Small intestine (tissue), 7 donors: Measurements from ENCODE around the gene PLVAP. TPM values are rescaled to one million over a fixed set of nuclear protein-coding genes. Genes with fewer than 3 reads are reported as not detected.
A peak's percentile ranks its signal among the peaks of the same experiment; 100 is the strongest.

Experiments
- DNase-seq, 2 donors: peaks; one replicate each; pipeline versions ENCODE4 v3.0.0 to v3.0.0-alpha.2; 2013
- FAIRE-seq: peaks from 2 replicates; lab custom pipeline; 2012; peaks lifted over from hg19 to GRCh38; lab: Jason Lieb, UNC
- H3K27ac ChIP-seq, 3 donors: one replicate each; pipeline ENCODE4 v1.5.1; 2013; ENCODE audit warnings: low read length in 2 of 3, mild to moderate bottlenecking in 2 of 3, control low read depth in 1 of 3, inconsistent platforms in 1 of 3, low read depth in 1 of 3, moderate library complexity in 1 of 3
- H3K27me3 ChIP-seq, 3 donors: one replicate each; pipeline ENCODE4 v1.6.1; 2013; ENCODE audit warnings: low read length in 3 of 3, inconsistent platforms in 1 of 3; ENCODE audit not compliant: control insufficient read depth in 3 of 3, insufficient read depth in 3 of 3
- H3K36me3 ChIP-seq, 3 donors: one replicate each; pipeline ENCODE4 v1.6.1; 2013; ENCODE audit warnings: low read length in 3 of 3, inconsistent platforms in 1 of 3, low read depth in 1 of 3, mild to moderate bottlenecking in 1 of 3, moderate library complexity in 1 of 3; ENCODE audit not compliant: control insufficient read depth in 3 of 3, insufficient read depth in 2 of 3
- H3K4me1 ChIP-seq, 3 donors: one replicate each; pipeline ENCODE4 v1.6.1; 2013; ENCODE audit warnings: low read length in 2 of 3, inconsistent platforms in 1 of 3, low read depth in 1 of 3, mild to moderate bottlenecking in 1 of 3, moderate library complexity in 1 of 3; ENCODE audit not compliant: control insufficient read depth in 3 of 3, insufficient read depth in 2 of 3
- H3K4me3 ChIP-seq, 3 donors: one replicate each; pipeline ENCODE4 v1.5.1; 2013; ENCODE audit warnings: low read length in 3 of 3, control low read depth in 1 of 3, inconsistent platforms in 1 of 3, low read depth in 1 of 3, mild to moderate bottlenecking in 1 of 3, moderate library complexity in 1 of 3
- H3K9me3 ChIP-seq, 2 donors: one replicate each; pipeline ENCODE4 v1.6.1; 2013; ENCODE audit warnings: low read depth in 1 of 2, low read length in 1 of 2; ENCODE audit not compliant: control insufficient read depth in 2 of 2, insufficient read depth in 1 of 2
- WGBS, 3 donors: extraction: QIAGEN DNeasy Blood & Tissue Kit; methylation state at CpG; one replicate each; pipeline ENCODE4 v1.1.7; 2013; 5-methylcytosine and 5-hydroxymethylcytosine counted together
- polyA plus RNA-seq, 4 donors: library from polyadenylated mRNA; stranded (reverse) in 3 of 4; unstranded in 1 of 4; fragments of 200-250 nt in 3 of 4; fragments of 120-200 nt in 1 of 4; gene quantifications; one replicate each; pipeline versions ENCODE4 v1.2.1 to v1.2.3, GENCODE V29; 2013
- donor health status: healthy with polysubstance abuse.
- donor health status: control.
- donor health status: control.
- donor health status: Bipolar disorder and iron deficiency.
- donor health status: healthy.

PLVAP gene
- polyA plus RNA-seq, 4 donors: 2.2 to 115 (median 19.4) TPM

DNA sequence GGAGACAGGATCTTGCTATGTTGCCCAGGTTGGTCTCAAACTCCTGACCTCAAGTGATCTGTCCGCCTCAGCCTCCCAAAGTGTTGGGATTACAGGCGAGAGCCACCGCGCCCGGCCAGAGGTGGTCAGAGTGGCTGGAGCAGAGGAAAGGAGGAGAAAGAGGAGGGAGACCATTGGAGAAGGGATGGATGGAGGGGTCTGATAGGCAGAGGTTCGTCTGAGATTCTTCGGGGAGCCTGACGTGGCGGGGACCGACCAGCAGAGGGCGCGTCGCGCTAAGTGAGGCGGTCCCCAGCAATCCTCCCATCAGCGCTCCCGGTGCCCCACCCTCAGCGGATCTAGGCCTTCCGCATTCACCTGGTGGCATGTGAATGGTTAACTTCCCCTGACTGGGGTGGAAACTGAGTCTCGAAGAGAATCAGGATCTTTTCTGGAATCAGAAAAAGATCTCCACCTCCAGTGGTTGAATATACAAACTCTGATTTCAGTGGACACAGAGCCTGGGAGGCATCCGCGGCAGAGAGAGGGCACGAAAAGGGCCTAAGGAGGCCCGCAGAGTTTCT is 31.0 kb downstream of the PLVAP start:
- Histone ChIP-seq H3K27me3 (peaks cover 0 to 12% (median 0%) of the 10 kb centered on the region in 3 donors), H3K9me3 (no peaks in the 10 kb centered on the region), H3K4me1 (peaks cover 0 to 2% (median 0%) of the 10 kb centered on the region in 3 donors), H3K36me3 (peaks cover 0 to 6% (median 0%) of the 10 kb centered on the region in 3 donors), H3K4me3 (no peak overlapping the region), H3K27ac (peak overlapping the region in 1 of 3 donors; percentile 27)
- 14 to 16% (median 15%) methylated on average over 24 of the region's 24 CpGs for WGBS, 3 donors
- peak; percentile 60 to 79 for DNase-seq
- no peak for FAIRE-seq

DNA sequence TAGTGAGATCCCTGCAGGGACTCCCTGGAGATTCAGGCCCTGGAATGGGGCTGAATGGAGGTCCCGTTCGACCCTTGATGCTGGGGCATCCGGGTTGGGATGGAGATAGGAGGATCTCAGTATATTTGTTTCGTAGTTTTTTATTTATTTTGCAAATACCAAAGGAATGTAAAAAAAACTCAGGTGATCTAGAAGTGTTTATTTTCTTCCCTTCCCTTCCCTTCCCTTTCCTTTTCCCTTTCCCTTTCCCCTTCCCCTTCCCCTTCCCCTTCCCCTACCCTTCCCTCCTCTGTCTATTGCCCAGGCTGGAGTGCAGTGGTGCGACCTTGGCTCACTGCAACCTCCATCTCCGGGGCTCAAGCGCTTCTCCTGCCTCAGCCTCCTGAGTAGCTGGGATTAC is 35.3 kb downstream of the PLVAP start:
- no peak for DNase-seq
- 82 to 89% (median 88%) methylated on average over 7 of the region's 7 CpGs for WGBS, 3 donors

DNA sequence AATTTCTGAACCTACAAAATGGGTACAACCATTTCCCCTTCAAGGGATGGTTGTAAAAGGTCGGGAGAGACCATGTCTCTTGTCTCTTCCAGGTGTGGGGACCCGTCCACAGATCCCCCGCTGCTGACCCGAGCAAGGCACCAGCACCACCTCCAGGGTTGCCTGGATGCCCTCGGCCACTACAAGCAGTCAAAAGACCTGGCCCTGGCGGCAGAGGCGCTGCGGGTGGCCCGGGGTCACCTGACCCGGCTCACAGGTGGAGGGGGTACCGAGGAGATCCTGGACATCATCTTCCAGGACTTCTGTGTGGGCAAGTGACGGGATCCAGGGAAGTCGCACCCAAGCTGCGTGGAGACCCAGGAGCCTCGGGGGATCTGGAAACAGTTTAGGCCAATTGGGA is 35.8 kb downstream of the PLVAP start:
- DNase-seq (no peak), FAIRE-seq (no peak)
- peaks cover 3 to 9% (median 7%) of the 10 kb centered on the region in 3 donors for H3K4me1 ChIP-seq
- H3K9me3 ChIP-seq: no peaks in the 10 kb centered on the region
- no peak overlapping the region for H3K4me3 ChIP-seq
- H3K36me3 ChIP-seq: peaks cover 0 to 22% (median 0%) of the 10 kb centered on the region in 3 donors
- H3K27ac ChIP-seq: no peak overlapping the region
- WGBS, 3 donors: 93 to 97% (median 94%) methylated on average over 15 of the region's 15 CpGs
- H3K27me3 ChIP-seq: no peaks in the 10 kb centered on the region

More for the DNA sequence above, 35.3 kb downstream of the PLVAP start:
- no peaks in the 10 kb centered on the region for H3K27me3 ChIP-seq
- H3K27ac ChIP-seq: no peak overlapping the region
- peaks cover 0 to 22% (median 0%) of the 10 kb centered on the region in 3 donors for H3K36me3 ChIP-seq
- peaks cover 3 to 9% (median 7%) of the 10 kb centered on the region in 3 donors for H3K4me1 ChIP-seq
- no peak for FAIRE-seq
- H3K4me3 ChIP-seq: no peak overlapping the region
- no peaks in the 10 kb centered on the region for H3K9me3 ChIP-seq

DNA sequence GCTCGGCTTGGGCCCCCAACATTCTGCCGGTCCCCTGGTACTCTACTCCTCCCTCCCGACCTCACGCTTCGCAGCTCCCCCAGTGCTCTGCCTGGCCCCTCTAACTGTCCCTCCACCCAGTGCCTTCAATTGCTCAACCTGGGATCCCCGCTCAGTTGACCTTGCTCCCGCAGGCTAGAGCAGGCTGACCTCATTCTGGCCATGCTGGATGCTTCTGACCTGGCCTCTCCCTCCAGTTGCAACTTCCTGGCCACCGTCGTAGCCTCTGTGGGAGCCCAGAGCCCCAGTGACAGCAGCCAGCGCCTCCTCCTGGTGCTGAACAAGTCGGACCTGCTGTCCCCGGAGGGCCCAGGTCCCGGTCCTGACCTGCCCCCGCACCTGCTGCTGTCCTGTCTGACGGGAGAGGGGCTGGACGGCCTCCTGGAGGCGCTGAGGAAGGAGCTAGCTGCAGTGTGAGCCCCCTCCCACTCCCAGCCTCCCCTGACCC is 36.2 kb downstream of the PLVAP start:
- 59 to 68% (median 67%) methylated on average over 16 to 17 of the region's 17 CpGs for WGBS, 3 donors
- DNase-seq: no peak
- no peak for FAIRE-seq
- Histone ChIP-seq H3K4me1 (peaks cover 3 to 12% (median 7%) of the 10 kb centered on the region in 3 donors), H3K27me3 (no peaks in the 10 kb centered on the region), H3K36me3 (peaks cover 0 to 22% (median 0%) of the 10 kb centered on the region in 3 donors), H3K4me3 (no peak overlapping the region), H3K9me3 (no peaks in the 10 kb centered on the region), H3K27ac (no peak overlapping the region)

DNA sequence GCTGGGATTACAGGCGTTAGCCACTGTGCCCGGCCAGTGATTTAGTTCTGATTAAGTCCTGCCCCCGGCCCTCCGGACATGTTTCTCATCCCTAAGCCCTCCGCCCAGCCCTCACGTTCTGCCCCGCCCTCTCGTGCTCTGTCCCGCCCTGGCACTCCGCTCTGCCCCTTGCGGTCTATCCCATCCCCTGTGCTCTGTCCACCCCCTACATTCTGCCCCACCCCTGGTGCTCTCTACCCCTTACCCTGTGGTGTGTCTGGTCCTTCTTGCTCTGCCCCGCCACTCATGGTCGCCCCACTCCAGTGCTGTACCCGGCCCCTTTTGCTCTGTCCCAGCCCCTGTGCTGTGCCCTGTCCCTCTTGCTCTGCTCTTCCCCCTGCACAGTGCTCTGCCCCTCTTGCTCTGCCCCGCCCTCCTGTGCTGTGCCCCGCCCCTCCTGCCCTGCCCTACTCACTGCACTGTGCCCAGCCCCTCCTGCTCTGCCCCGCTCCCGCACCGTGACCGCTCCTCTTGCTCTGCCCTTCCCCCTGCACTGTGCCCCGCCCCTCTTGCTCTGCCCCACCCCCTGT is 36.8 kb downstream of the PLVAP start:
- Histone ChIP-seq H3K9me3 (no peaks in the 10 kb centered on the region), H3K4me3 (no peak overlapping the region), H3K36me3 (peaks cover 0 to 22% (median 0%) of the 10 kb centered on the region in 3 donors), H3K4me1 (peaks cover 3 to 12% (median 7%) of the 10 kb centered on the region in 3 donors), H3K27me3 (no peaks in the 10 kb centered on the region), H3K27ac (no peak overlapping the region)
- no peak for FAIRE-seq
- peak; percentile 81 to 82 for DNase-seq
- WGBS, 3 donors: 32 to 65% (median 43%) methylated on average over 19 to 21 of the region's 21 CpGs

DNA sequence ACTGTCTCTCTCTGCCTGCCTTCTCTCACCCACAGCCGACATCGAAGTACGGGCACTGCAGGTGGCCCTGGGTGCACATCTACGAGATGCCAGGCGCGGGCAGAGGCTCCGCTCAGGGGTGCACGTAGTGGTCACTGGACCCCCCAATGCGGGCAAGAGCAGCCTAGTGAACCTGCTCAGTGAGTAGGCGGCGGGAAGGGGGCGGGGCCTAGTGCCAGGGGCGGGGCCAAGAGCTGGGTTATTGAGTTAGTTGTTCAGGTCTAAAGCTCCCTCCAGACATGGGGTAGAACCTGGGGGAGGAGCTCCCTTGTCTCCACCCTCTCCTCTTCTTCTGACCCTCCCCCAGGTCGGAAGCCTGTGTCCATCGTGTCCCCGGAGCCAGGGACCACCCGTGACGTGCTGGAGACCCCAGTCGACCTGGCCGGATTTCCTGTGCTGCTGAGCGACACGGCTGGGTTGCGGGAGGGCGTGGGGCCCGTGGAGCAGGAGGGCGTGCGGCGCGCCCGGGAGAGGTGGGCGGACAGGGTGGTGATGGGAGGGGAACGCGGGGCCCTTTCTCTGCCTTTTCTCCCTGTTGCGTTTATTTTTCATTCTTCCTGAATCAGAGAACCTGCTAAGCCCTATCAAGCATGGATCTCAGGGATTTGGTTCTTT is 37.9 kb downstream of the PLVAP start:
- DNase-seq (no peak), FAIRE-seq (no peak)
- H3K9me3 ChIP-seq: no peaks in the 10 kb centered on the region
- H3K27me3 ChIP-seq: no peaks in the 10 kb centered on the region
- H3K4me3 ChIP-seq: no peak overlapping the region
- WGBS, 3 donors: 89 to 92% (median 92%) methylated on average over 29 to 34 of the region's 34 CpGs
- no peak overlapping the region for H3K27ac ChIP-seq
- H3K36me3 ChIP-seq: peaks cover 0 to 22% (median 0%) of the 10 kb centered on the region in 3 donors
- H3K4me1 ChIP-seq: peaks cover 5 to 17% (median 7%) of the 10 kb centered on the region in 3 donors

DNA sequence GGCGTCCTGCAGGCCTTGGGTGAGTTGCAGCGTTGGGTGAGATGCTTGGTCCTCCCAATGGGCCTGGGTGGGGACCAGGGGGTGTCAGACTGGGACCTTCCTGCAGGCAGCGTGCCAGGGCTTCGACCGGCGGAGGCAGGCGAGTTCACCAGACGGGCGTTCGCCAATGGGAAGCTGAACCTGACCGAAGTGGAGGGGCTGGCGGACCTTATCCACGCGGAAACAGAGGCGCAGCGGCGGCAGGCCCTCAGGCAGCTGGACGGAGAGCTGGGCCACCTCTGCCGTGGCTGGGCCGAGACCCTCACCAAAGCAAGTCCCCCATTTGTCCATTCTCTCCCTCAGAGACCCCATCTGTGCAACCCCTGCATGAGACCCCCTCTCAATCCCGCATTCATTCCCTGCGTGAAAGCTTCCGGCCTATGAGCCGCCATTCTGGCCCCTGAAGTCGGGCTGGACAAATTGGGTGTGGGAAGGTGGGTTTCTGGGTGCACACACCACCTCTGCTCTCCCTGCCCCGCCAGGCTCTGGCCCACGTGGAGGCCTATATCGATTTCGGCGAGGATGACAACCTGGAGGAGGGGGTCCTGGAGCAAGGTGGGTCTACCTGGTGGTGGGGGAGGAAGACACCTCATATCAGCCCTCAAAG is 38.6 kb downstream of the PLVAP start:
- Histone ChIP-seq H3K4me1 (peaks cover 5 to 22% (median 10%) of the 10 kb centered on the region in 3 donors), H3K36me3 (peaks cover 0 to 22% (median 0%) of the 10 kb centered on the region in 3 donors), H3K4me3 (peak overlapping the region in 2 of 3 donors; percentile 45 to 93), H3K27ac (no peak overlapping the region), H3K9me3 (no peaks in the 10 kb centered on the region), H3K27me3 (peaks cover 0 to 6% (median 0%) of the 10 kb centered on the region in 3 donors)
- FAIRE-seq: no peak
- WGBS, 3 donors: 90 to 95% (median 91%) methylated on average over 26 to 30 of the region's 30 CpGs
- DNase-seq: no peak
